Peyer's patch (tissue), 4 donors: Measurements from ENCODE around the gene FCER1G.

Experiments
- POLR2A ChIP-seq, 2 donors: fragments of 450-650 bp; IDR thresholded peaks; one replicate each; pipeline ENCODE4 v1.5.1; 2017; ENCODE audit warnings: antibody characterized with exemption in 2 of 2, mild to moderate bottlenecking in 2 of 2, moderate library complexity in 2 of 2
- TF ChIP-seq, protein P1 (sequence below), 6 experiments: fragments of 450-650 bp in 4 of 6; fragments of 200-600 bp in 2 of 6; sonication (generic) in 1 of 6; IDR thresholded peaks; one replicate each; pipeline ENCODE4 v1.5.1; 2017 to 2019; ENCODE audit warnings: antibody characterized with exemption in 6 of 6, mild to moderate bottlenecking in 3 of 6, moderate library complexity in 1 of 6

DNA sequence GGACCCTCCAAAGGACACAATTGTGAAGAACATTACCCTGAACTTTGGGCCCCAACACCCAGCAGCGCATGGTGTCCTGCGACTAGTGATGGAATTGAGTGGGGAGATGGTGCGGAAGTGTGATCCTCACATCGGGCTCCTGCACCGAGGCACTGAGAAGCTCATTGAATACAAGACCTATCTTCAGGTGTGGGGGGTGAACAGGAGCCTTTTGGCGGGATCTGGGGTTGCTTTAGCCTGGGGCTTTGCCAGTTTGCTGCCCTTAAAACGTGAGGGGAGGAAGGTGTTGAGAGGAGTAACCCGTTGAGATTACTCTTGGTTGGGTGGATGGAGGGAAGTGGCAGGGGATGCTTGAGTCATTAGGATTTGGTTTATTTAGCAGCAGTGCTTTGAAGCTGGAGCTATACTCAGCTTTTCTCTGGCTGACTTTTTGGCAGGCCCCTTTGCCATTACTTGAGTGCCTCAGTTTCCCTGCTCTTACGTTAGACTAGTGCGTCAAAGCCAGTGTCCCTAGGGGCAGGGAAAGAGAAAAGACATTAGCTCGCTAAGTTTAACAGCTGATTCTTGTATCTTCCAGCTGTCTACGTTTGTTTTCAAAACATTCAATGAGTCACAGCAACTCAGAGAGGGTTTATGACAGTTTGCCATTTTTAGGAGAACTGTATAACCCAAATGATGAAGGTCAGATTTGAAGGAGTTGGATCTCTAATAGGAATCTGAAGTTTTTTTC is 8.5 kb upstream of the FCER1G start:
- TF ChIP-seq, protein P1, sequence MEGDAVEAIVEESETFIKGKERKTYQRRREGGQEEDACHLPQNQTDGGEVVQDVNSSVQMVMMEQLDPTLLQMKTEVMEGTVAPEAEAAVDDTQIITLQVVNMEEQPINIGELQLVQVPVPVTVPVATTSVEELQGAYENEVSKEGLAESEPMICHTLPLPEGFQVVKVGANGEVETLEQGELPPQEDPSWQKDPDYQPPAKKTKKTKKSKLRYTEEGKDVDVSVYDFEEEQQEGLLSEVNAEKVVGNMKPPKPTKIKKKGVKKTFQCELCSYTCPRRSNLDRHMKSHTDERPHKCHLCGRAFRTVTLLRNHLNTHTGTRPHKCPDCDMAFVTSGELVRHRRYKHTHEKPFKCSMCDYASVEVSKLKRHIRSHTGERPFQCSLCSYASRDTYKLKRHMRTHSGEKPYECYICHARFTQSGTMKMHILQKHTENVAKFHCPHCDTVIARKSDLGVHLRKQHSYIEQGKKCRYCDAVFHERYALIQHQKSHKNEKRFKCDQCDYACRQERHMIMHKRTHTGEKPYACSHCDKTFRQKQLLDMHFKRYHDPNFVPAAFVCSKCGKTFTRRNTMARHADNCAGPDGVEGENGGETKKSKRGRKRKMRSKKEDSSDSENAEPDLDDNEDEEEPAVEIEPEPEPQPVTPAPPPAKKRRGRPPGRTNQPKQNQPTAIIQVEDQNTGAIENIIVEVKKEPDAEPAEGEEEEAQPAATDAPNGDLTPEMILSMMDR (IDR thresholded peaks at IDR 0.05): no peak
- no peak for TF ChIP-seq POLR2A (IDR thresholded peaks at IDR 0.05)
